ENCODE measurements around the gene COL26A1.

COL26A1 gene

GRCh38 chr7:101373812-101374614 lies 11.3 kb downstream of the COL26A1 start:
- FAIRE-seq, result no peak

GRCh38 chr7:101374990-101375389 lies 12.3 kb downstream of the COL26A1 start:
- no peak for FAIRE-seq

GRCh38 chr7:101376601-101377000 lies 13.9 kb downstream of the COL26A1 start:
- FAIRE-seq, result no peak

GRCh38 chr7:101377189-101377736 lies 14.6 kb downstream of the COL26A1 start:
- no peak for FAIRE-seq

GRCh38 chr7:101378751-101379174 lies 16.1 kb downstream of the COL26A1 start:
- no peak for FAIRE-seq

- no peak for FAIRE-seq
Observed at GRCh38 chr7:101379302-101379701, 16.6 kb downstream of the COL26A1 start.

- no peak for FAIRE-seq
Observed at GRCh38 chr7:101381549-101382111, 19.0 kb downstream of the COL26A1 start.

- peak; percentile 67 for FAIRE-seq
Observed at GRCh38 chr7:101382937-101383336, 20.3 kb downstream of the COL26A1 start.

- FAIRE-seq, result no peak
Observed at GRCh38 chr7:101386177-101386557, 23.5 kb downstream of the COL26A1 start.

- FAIRE-seq, result no peak
Observed at GRCh38 chr7:101386558-101387231, 24.0 kb downstream of the COL26A1 start.

- FAIRE-seq, result no peak
Observed at GRCh38 chr7:101390901-101391301, 28.2 kb downstream of the COL26A1 start.

GRCh38 chr7:101391991-101392390 lies 29.3 kb downstream of the COL26A1 start:
- no peak for FAIRE-seq

- FAIRE-seq, result no peak
Observed at GRCh38 chr7:101393865-101394264, 31.2 kb downstream of the COL26A1 start.

- no peak for FAIRE-seq
Observed at GRCh38 chr7:101395376-101395775, 32.7 kb downstream of the COL26A1 start.

- no peak for FAIRE-seq
Observed at GRCh38 chr7:101397243-101397642, 34.6 kb downstream of the COL26A1 start.

GRCh38 chr7:101397770-101398324 lies 35.2 kb downstream of the COL26A1 start:
- no peak for FAIRE-seq

- FAIRE-seq, result no peak
Observed at GRCh38 chr7:101398396-101399289, 36.0 kb downstream of the COL26A1 start.

GRCh38 chr7:101399759-101400158 lies 37.1 kb downstream of the COL26A1 start:
- FAIRE-seq, result no peak

- no peak for FAIRE-seq
Observed at GRCh38 chr7:101400751-101401150, 38.1 kb downstream of the COL26A1 start.

GRCh38 chr7:101401390-101402080 lies 38.9 kb downstream of the COL26A1 start:
- FAIRE-seq, result no peak

- peak; percentile 99 for FAIRE-seq
Observed at GRCh38 chr7:101402081-101402779, 39.6 kb downstream of the COL26A1 start.

Data from G401.6 (cell line).